HCT116 (cell line): ENCODE measurements around the gene KIFC1. TPM values are rescaled to one million over a fixed set of nuclear protein-coding genes. Genes with fewer than 3 reads are reported as not detected.

Experiments
- ATAC-seq: fragments of 200-7000 bp; cut with Tn5 transposase; 2 replicates; pipeline ENCODE4 v1.9.1; 2020; ENCODE audit warnings: mild to moderate bottlenecking, moderate library complexity
- BruUV-seq: library from RNA; stranded (reverse); fragments of 400-500 nt; replicated peaks from 2 replicates; lab custom pipeline; 2021; lab: Mats Ljungman, UMichigan
- CTCF ChIA-PET: fragments of 300-600 bp; sonication (Branson Sonifier 250); formaldehyde crosslinking; loops from one replicate; lab custom pipeline; 2021; ENCODE audit warnings: antibody characterized with exemption; lab: Charles Lee
- POLR2A ChIA-PET: fragments of 300-600, 350-600 bp; sonication (Branson Sonifier 250); formaldehyde crosslinking; loops from one replicate; lab custom pipeline; 2021; ENCODE audit warnings: antibody characterized with exemption; lab: Charles Lee
- RAD21 ChIA-PET, 2 experiments: fragments of 300-600 bp; sonication (Branson Sonifier 250); formaldehyde crosslinking; loops; one replicate each; lab custom pipeline; 2023; ENCODE audit warnings: low total read pairs in 2 of 2; ENCODE audit not compliant: uncharacterized antibody in 2 of 2, unreplicated experiment in 2 of 2, low non-redundant PET in 1 of 2; lab: Charles Lee
- DNase-seq: peaks from one replicate; pipeline ENCODE4 v3.0.0-alpha.2; 2010; ENCODE audit warnings: low read depth, low spot score
- H2AFZ ChIP-seq: fragments of 200-600 bp; shearing (Covaris generic), sonication (generic); 2 replicates; pipeline ENCODE4 v1.6.1; 2017; ENCODE audit warnings: low read depth, mixed run types, mixed read lengths, antibody characterized with exemption, low read length; ENCODE audit not compliant: poor library complexity, severe bottlenecking
- H3K27ac ChIP-seq: 2 replicates; pipeline ENCODE4 v1.5.1; 2012; ENCODE audit warnings: low read depth, low read length
- H3K27me3 ChIP-seq: fragments of 200-600 bp; sonication (generic); 2 replicates; pipeline ENCODE4 v1.6.1; 2016; ENCODE audit warnings: mixed run types, low read length, mixed read lengths; ENCODE audit not compliant: insufficient read depth
- H3K36me3 ChIP-seq, 2 experiments: fragments of 200-500 bp in 1 of 2; fragments of 200-600 bp in 1 of 2; sonication (Bioruptor generic) in 1 of 2; sonication (generic) in 1 of 2; 2 replicates each; pipeline versions ENCODE4 v1.5.1 to v1.6.1; 2014 to 2016; ENCODE audit warnings: low read length in 2 of 2, inconsistent platforms in 1 of 2, mixed read lengths in 1 of 2, mixed run types in 1 of 2; ENCODE audit not compliant: insufficient read depth in 2 of 2, control insufficient read depth in 1 of 2
- H3K4me1 ChIP-seq, 2 experiments: fragments of 200-600 bp in 1 of 2; sonication (generic) in 1 of 2; 2 replicates each; pipeline versions ENCODE4 v1.5.1 to v1.6.1; 2012 to 2017; ENCODE audit warnings: low read length in 2 of 2, inconsistent platforms in 1 of 2, mild to moderate bottlenecking in 1 of 2, mixed read lengths in 1 of 2, mixed run types in 1 of 2, moderate library complexity in 1 of 2; ENCODE audit not compliant: insufficient read depth in 2 of 2, control insufficient read depth in 1 of 2
- H3K4me2 ChIP-seq: fragments of 200-600 bp; sonication (generic); 2 replicates; pipeline ENCODE4 v1.6.1; 2017; ENCODE audit warnings: mixed run types, low read length, mixed read lengths
- H3K4me3 ChIP-seq, 2 experiments: fragments of 200-600 bp in 1 of 2; sonication (generic) in 1 of 2; replicated peaks in 1 of 2; 2 replicates each; pipeline ENCODE4 v1.5.1; 2011 to 2016; ENCODE audit warnings: low read length in 2 of 2, control low read depth in 1 of 2, low read depth in 1 of 2, mild to moderate bottlenecking in 1 of 2, mixed read lengths in 1 of 2, mixed run types in 1 of 2
- H3K79me2 ChIP-seq: fragments of 200-600 bp; sonication (generic); 2 replicates; pipeline ENCODE4 v1.6.1; 2017; ENCODE audit warnings: mild to moderate bottlenecking, mixed run types, low read length, moderate library complexity, mixed read lengths; ENCODE audit not compliant: insufficient read depth
- H3K9ac ChIP-seq: fragments of 200-600 bp; sonication (generic); 2 replicates; pipeline ENCODE4 v1.6.1; 2016; ENCODE audit warnings: low read length, mixed read lengths
- H3K9me2 ChIP-seq: fragments of 200-600 bp; sonication (generic), shearing (Covaris generic); 2 replicates; pipeline ENCODE4 v1.6.1; 2017; ENCODE audit warnings: mixed run types, mild to moderate bottlenecking, moderate library complexity; ENCODE audit not compliant: insufficient read depth
- H3K9me3 ChIP-seq, 2 experiments: fragments of 200-500 bp in 1 of 2; fragments of 200-600 bp in 1 of 2; sonication (Bioruptor generic) in 1 of 2; sonication (generic) in 1 of 2; 2 replicates each; pipeline ENCODE4 v1.6.1; 2014 to 2017; ENCODE audit warnings: low read length in 2 of 2, mixed read lengths in 2 of 2, inconsistent platforms in 1 of 2, low read depth in 1 of 2, mild to moderate bottlenecking in 1 of 2, mixed run types in 1 of 2, moderate library complexity in 1 of 2; ENCODE audit not compliant: control insufficient read depth in 1 of 2, insufficient read depth in 1 of 2
- H4K20me1 ChIP-seq: fragments of 200-600 bp; sonication (generic), shearing (Covaris generic); 2 replicates; pipeline ENCODE4 v1.6.1; 2017; ENCODE audit warnings: mixed run types, mild to moderate bottlenecking, moderate library complexity; ENCODE audit not compliant: insufficient read depth
- CBX3 ChIP-seq: IDR thresholded peaks from 2 replicates; pipeline ENCODE4 v1.6.1; 2012; ENCODE audit warnings: low read depth
- CEBPB ChIP-seq: IDR thresholded peaks from 2 replicates; pipeline ENCODE4 v1.6.1; 2012; ENCODE audit warnings: low read depth
- EGR1 ChIP-seq: IDR thresholded peaks from 2 replicates; pipeline ENCODE4 v1.6.1; 2012; ENCODE audit warnings: low read depth
- ELF1 ChIP-seq: IDR thresholded peaks from 2 replicates; pipeline ENCODE4 v1.6.1; 2012; ENCODE audit warnings: low read depth, borderline replicate concordance
- EZH2 ChIP-seq: fragments of 200-600 bp; sonication (generic); IDR thresholded peaks from 2 replicates; pipeline ENCODE4 v1.6.1; 2017; ENCODE audit warnings: antibody characterized with exemption, mixed run types
- EZH2phosphoT487 ChIP-seq: fragments of 200-600 bp; IDR thresholded peaks from 2 replicates; pipeline ENCODE4 v1.6.1; 2018; ENCODE audit warnings: antibody characterized with exemption, borderline replicate concordance
- FOSL1 ChIP-seq: IDR thresholded peaks from 2 replicates; pipeline ENCODE4 v1.6.1; 2012; ENCODE audit warnings: low read depth
- JUND ChIP-seq: IDR thresholded peaks from 2 replicates; pipeline ENCODE4 v1.6.1; 2012
- POLR2A ChIP-seq: IDR thresholded peaks from 2 replicates; pipeline ENCODE4 v1.7.0; 2011; ENCODE audit warnings: borderline replicate concordance; ENCODE audit not compliant: insufficient read depth, insufficient read length; ENCODE audit errors: extremely low read depth
- POLR2AphosphoS5 ChIP-seq: IDR thresholded peaks from 2 replicates; pipeline ENCODE4 v1.6.1; 2011; ENCODE audit warnings: mild to moderate bottlenecking, low read depth, low read length, moderate library complexity
- RAD21 ChIP-seq: IDR thresholded peaks from 2 replicates; pipeline ENCODE4 v1.6.1; 2012; ENCODE audit warnings: low read depth, mild to moderate bottlenecking
- SIN3A ChIP-seq: IDR thresholded peaks from 2 replicates; pipeline ENCODE4 v1.6.1; 2012; ENCODE audit warnings: low read depth
- SP1 ChIP-seq: IDR thresholded peaks from 2 replicates; pipeline ENCODE4 v1.6.1; 2012; ENCODE audit warnings: low read depth
- TCF7L2 ChIP-seq: IDR thresholded peaks from 2 replicates; pipeline ENCODE4 v1.7.0; 2011; ENCODE audit warnings: borderline replicate concordance, inconsistent platforms; ENCODE audit not compliant: insufficient read depth, insufficient read length; ENCODE audit errors: extremely low read depth
- ZFX ChIP-seq: fragments of 450-650 bp; IDR thresholded peaks from 2 replicates; pipeline ENCODE4 v1.6.1; 2017
- ZNF274 ChIP-seq: fragments of 200-500 bp; sonication (Bioruptor generic); IDR thresholded peaks from 2 replicates; pipeline ENCODE4 v1.6.1; 2014; ENCODE audit warnings: mild to moderate bottlenecking, low read depth, low read length, inconsistent platforms
- intact Hi-C: fragments of 100-400 bp; cut with micrococcal nuclease; formaldehyde crosslinking; loops from 2 replicates; pipeline ENCODE4 v1.10.0; 2022
- total RNA-seq: library from RNA; stranded (reverse); gene quantifications from one replicate; pipeline ENCODE4 v1.2.1, GENCODE V29; 2021; ENCODE audit not compliant: unreplicated experiment
- TF ChIP-seq, protein P1 (sequence below): IDR thresholded peaks from 2 replicates; pipeline ENCODE4 v1.6.1; 2011; ENCODE audit warnings: mild to moderate bottlenecking, low read length, moderate library complexity; ENCODE audit not compliant: insufficient replicate concordance; ENCODE audit errors: extremely low read depth
- TF ChIP-seq, protein P2 (sequence below): IDR thresholded peaks from 2 replicates; pipeline ENCODE4 v1.6.1; 2012
- TF ChIP-seq, protein P3 (sequence below): IDR thresholded peaks from 2 replicates; pipeline ENCODE4 v1.6.1; 2012
- TF ChIP-seq, protein P4 (sequence below): IDR thresholded peaks from 2 replicates; pipeline ENCODE4 v1.6.1; 2012; ENCODE audit warnings: low read depth

The KIFC1 gene
- total RNA-seq, 1 experiment from 2014 or later, result 84.7 TPM

DNA sequence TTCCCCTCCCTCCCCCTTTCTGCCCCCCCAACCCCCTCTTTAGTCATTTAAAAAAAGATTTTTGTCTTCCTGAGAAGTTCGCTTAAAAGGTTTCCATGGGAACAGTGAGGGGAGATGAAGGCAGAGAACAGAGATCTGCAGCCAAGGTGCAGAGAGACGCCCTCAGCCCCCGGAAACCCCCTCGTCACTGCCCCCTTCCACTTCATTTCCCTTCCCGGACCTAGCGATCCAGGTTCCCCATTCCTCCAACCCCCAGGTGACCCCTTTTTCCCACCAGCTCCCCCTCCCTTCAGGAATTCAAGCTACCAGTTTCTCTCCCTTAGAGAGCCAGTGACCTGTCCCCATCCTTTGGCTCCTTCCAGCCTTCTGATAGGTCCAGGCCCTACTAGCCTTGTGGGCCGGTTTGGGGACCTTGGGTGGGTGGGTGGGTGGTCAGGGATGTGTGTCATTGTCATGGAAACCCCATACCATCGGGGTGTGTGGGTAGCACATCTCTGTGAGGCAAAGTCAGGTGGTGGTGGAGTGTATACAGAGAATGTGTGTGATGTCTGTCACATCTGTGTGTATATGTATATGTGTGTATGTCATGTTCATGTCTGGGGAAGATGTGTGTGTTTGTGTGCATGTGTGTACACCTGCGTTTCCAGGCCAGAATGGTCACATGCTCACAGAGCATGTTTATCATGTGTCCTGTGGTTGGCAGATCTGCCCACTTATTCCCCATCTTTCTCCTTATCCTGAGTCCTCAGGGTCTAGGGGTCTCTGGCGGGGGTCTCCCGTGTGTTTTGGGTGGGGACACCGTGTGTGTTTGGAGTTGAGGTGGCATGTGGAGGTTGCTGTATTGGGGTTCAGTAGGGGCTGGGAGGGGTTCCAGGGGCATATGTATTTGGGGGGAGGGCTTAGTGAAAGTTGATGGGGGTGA is 35.2 kb downstream of the KIFC1 start:
- H3K79me2 ChIP-seq, result no peaks in the 10 kb centered on the region
- DNase-seq (no peak), ATAC-seq (no peak)
- H3K4me2 ChIP-seq, result peak overlapping the region; percentile 90
- no peaks in the 10 kb centered on the region for H3K9me2 ChIP-seq
- no peaks in the 10 kb centered on the region for H3K27me3 ChIP-seq
- BruUV-seq, result no TSS peak
- POLR2A ChIA-PET, result interaction anchor here (2.1 kb wide), 1 partner anchor 28 kb away, joined by 7 read pairs; the partner anchor contains the start of gene ZBTB9
- H3K9ac ChIP-seq, result peak overlapping the region; percentile 60
- TF ChIP-seq CBX3 (no peak), FOSL1 (no peak), POLR2A (no peak), EGR1 (no peak), JUND (no peak), SP1 (no peak), ZFX (no peak), EZH2 (no peak), ELF1 (no peak), RAD21 (no peak), ZNF274 (no peak), CEBPB (no peak), SIN3A (no peak), TCF7L2 (no peak), POLR2AphosphoS5 (no peak), EZH2phosphoT487 (no peak)
- TF ChIP-seq, protein P1, sequence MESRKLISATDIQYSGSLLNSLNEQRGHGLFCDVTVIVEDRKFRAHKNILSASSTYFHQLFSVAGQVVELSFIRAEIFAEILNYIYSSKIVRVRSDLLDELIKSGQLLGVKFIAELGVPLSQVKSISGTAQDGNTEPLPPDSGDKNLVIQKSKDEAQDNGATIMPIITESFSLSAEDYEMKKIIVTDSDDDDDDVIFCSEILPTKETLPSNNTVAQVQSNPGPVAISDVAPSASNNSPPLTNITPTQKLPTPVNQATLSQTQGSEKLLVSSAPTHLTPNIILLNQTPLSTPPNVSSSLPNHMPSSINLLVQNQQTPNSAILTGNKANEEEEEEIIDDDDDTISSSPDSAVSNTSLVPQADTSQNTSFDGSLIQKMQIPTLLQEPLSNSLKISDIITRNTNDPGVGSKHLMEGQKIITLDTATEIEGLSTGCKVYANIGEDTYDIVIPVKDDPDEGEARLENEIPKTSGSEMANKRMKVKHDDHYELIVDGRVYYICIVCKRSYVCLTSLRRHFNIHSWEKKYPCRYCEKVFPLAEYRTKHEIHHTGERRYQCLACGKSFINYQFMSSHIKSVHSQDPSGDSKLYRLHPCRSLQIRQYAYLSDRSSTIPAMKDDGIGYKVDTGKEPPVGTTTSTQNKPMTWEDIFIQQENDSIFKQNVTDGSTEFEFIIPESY, result no peak
- TF ChIP-seq, protein P2, sequence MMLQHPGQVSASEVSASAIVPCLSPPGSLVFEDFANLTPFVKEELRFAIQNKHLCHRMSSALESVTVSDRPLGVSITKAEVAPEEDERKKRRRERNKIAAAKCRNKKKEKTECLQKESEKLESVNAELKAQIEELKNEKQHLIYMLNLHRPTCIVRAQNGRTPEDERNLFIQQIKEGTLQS, result no peak
- TF ChIP-seq, protein P3, sequence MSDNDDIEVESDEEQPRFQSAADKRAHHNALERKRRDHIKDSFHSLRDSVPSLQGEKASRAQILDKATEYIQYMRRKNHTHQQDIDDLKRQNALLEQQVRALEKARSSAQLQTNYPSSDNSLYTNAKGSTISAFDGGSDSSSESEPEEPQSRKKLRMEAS, result no peak
- TF ChIP-seq, protein P4, sequence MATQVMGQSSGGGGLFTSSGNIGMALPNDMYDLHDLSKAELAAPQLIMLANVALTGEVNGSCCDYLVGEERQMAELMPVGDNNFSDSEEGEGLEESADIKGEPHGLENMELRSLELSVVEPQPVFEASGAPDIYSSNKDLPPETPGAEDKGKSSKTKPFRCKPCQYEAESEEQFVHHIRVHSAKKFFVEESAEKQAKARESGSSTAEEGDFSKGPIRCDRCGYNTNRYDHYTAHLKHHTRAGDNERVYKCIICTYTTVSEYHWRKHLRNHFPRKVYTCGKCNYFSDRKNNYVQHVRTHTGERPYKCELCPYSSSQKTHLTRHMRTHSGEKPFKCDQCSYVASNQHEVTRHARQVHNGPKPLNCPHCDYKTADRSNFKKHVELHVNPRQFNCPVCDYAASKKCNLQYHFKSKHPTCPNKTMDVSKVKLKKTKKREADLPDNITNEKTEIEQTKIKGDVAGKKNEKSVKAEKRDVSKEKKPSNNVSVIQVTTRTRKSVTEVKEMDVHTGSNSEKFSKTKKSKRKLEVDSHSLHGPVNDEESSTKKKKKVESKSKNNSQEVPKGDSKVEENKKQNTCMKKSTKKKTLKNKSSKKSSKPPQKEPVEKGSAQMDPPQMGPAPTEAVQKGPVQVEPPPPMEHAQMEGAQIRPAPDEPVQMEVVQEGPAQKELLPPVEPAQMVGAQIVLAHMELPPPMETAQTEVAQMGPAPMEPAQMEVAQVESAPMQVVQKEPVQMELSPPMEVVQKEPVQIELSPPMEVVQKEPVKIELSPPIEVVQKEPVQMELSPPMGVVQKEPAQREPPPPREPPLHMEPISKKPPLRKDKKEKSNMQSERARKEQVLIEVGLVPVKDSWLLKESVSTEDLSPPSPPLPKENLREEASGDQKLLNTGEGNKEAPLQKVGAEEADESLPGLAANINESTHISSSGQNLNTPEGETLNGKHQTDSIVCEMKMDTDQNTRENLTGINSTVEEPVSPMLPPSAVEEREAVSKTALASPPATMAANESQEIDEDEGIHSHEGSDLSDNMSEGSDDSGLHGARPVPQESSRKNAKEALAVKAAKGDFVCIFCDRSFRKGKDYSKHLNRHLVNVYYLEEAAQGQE, result no peak
- H3K27ac ChIP-seq, result peak overlapping the region; percentile 86
- H3K4me3 ChIP-seq, result peak overlapping the region; percentile 52 to 65
- H3K4me1 ChIP-seq, result peaks cover 28 to 65% of the 10 kb centered on the region in 2 experiments
- H3K36me3 ChIP-seq, result no peaks in the 10 kb centered on the region
- H3K9me3 ChIP-seq, result no peaks in the 10 kb centered on the region
- no peaks in the 10 kb centered on the region for H4K20me1 ChIP-seq
- intact Hi-C loops, result loop anchor here (5.0 kb wide), 1 partner anchor 130 kb away; the partner anchor contains the start of gene RGL2
- RAD21 ChIA-PET, result interaction anchor here in 1 of 2 experiments (0.6 kb wide), 1 partner anchor 147 kb away, joined by 3 read pairs; no protein-coding TSS in a partner anchor
- CTCF ChIA-PET, result interaction anchor here (0.7 to 1.6 kb wide), 4 partner anchors 13 to 150 kb away, joined by 3 to 7 read pairs (median 4); partner anchors contain the start of genes B3GALT4 and ZBTB9
- no peak overlapping the region for H2AFZ ChIP-seq
